GM20000 (cell line): ENCODE results near the gene NFATC3.

Source experiments
- DNase-seq: peaks from one replicate; pipeline ENCODE4 v3.0.0; 2012; ENCODE audit warnings: low spot score
- TF ChIP-seq, protein P1 (sequence below): IDR thresholded peaks from 2 replicates; pipeline ENCODE4 v1.5.1; 2012; ENCODE audit warnings: mild to moderate bottlenecking, control low read depth; ENCODE audit errors: extremely low read depth, missing control alignments

The NFATC3 gene

DNA sequence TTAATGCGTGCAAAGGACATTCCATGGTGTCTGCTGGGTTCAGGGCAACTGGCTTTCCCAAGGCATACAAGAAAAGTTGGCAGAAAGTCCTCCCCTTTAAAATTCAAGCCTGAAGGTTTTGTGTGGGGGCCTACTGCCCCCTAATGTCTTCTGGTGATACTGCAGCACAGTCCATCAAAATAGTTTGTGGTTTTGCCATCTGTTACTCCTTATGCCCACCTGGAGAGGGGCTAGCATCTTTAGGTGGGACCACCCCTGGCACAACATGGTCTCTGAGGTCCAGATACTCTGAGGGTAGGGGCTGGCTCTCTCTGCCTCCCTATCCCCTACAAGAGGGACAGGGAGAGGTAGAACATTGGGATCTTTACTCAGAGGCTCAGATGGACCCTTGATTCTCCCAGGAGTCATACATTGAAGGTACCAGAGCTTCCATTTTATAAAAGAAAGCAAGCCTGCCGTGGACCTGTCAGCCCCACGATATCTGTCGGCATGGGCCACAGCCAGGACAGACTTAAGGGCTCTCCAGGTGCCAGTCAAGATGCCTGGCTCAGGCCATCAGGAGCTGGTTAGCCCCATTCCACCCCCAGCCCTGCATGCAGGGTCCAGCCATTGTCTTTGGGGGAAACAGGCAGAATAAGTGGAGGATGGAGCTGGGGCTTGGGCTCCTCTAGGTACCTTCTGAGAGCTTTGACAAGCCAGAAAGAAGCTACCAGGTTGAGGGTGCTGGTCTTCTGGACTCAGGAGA, 144.4 kb downstream of the NFATC3 start:
- TF ChIP-seq, protein P1, sequence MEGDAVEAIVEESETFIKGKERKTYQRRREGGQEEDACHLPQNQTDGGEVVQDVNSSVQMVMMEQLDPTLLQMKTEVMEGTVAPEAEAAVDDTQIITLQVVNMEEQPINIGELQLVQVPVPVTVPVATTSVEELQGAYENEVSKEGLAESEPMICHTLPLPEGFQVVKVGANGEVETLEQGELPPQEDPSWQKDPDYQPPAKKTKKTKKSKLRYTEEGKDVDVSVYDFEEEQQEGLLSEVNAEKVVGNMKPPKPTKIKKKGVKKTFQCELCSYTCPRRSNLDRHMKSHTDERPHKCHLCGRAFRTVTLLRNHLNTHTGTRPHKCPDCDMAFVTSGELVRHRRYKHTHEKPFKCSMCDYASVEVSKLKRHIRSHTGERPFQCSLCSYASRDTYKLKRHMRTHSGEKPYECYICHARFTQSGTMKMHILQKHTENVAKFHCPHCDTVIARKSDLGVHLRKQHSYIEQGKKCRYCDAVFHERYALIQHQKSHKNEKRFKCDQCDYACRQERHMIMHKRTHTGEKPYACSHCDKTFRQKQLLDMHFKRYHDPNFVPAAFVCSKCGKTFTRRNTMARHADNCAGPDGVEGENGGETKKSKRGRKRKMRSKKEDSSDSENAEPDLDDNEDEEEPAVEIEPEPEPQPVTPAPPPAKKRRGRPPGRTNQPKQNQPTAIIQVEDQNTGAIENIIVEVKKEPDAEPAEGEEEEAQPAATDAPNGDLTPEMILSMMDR, result peak; percentile 66
- peak; percentile 67 for DNase-seq

DNA sequence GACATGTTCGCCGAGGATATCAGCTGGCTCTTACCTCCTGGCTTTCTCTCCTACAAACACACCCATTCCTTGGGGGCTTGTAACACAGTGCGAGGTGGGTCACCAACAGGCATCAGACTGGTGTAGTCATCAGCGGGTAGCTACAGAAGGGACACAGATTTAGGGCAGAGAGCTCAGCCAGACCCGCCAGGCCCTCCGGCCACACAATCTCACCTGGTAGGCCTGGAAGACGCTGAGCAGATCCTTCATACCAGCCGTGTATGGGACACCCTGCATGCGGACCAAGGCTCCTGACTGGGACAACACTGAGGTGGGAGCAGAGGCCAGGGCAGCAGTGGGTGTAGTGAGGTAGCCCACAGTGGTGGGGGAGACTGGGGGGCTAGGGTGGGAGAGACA, 145.0 kb downstream of the NFATC3 start:
- TF ChIP-seq, protein P1, result no peak
- no peak for DNase-seq

DNA sequence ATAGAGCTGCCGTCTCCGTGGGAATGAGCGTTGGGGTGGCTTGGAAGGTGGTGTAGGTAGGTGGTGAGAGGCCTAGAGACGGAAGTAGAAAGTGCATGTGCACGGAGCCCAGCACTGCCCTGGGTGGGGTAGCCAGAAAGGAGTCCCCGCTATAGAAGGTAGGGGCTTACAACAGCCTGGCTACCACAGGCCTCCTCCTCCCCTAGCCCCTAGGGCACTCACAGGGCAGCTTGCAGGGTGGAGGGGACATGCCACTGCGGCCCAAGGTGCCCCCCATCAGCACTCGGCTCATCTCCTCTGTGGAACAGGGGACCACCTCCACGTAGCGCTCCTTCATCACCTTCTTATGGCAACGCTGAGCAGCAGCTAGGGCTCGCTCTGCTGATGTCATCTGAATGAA, 145.8 kb downstream of the NFATC3 start:
- DNase-seq, result no peak
- TF ChIP-seq, protein P1, result no peak

DNA sequence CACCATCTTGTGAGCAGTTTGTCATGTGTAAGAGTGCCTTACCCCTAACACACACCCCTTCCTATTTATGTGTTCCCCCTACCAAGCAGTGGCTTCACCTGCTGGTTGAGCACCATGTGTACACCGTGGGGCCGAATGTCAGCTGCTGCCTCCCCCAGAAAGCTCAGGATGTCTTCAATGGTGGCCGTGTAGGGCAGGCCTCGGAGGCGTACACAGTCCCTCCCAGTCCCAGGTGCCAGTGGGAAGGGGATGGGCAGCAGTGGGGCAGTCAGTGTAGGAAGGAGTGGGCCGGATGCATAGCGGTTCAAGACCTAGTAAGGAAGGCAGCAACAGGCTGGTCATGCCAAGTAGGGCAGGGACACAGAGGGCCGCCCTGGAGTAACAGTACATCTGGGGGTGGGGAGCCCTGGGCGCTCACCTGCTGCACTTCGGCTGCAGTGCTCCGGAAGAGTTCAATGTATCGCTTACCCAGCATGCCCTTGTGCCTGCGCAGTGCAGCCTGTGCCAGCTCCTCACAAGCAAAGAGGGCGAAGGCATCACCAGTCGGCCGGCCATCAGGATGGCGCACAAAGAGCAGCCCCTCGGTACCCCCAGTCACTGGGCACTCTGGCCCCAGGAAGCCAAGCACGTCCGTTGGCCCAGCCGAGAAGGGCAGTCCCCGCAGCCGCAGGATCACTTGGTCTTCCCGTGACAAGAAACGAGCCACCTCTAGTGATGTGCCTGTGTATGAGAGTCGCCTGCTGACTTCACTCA, 146.4 kb downstream of the NFATC3 start:
- no peak for DNase-seq
- TF ChIP-seq, protein P1, result no peak

DNA sequence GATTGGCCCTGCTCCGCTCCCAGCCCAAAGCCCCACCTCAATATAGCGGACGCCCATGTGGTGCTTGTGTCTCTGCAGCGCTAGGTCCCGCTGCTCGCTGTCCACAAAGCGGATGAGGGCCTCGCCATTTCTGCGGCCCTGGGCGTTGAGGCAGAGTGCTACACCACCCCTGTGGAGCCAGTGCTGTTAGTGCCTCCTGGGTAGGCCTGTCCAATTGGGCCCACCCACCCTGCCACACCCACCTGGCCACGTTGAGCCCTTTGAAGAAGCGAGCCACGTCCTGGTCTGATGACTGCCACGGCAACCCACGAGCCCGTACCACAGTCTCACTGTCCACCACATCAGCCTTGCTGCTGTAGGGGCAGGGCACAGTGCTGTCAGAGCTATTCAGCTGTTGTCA, 147.2 kb downstream of the NFATC3 start:
- no peak for DNase-seq
- TF ChIP-seq, protein P1, result no peak

DNA sequence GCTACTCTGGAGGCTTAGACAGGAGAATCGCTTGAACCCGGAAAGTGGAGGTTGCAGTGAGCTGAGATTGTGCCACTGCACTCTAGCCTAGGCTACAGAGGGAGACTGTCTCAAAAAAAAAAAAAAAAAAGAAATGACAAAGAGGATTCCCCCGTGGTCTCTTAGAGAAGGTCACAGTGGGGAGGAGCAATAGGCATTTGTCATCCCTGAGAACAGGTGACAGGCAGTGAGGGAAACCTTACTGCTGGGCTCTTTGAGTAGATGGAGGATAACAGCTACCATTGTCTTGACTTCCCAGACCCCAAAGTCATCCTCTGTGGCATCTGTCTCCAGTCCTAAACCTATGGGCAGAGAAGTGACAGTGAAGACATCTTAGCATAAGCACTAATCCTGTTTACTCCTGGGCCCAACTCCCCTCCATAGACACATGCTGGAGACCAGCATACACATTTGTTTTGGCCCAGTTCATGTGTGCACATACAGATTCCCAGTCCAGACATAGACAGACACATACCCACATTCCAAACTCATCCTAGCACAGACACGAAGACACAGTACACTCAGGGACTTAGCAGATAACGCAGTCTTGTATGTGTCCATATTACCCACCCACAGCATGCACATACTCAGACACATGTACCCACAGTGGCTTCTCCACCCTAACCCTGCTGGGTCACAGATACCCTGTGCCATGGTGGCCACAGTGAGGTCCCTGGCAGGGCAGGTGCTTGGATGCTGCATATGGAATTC, 148.1 kb downstream of the NFATC3 start:
- TF ChIP-seq, protein P1, result no peak
- no peak for DNase-seq

GRCh38 chr16:68233835-68234187, 148.6 kb downstream of the NFATC3 start:
- no peak for DNase-seq
- TF ChIP-seq, protein P1, result no peak
